Measurements from ENCODE around the gene ANKDD1B. TPM values are rescaled to one million over a fixed set of nuclear protein-coding genes. Genes with fewer than 3 reads are reported as not detected.
"Not testable (repeated sequence)": the region's sequence is repeated elsewhere in the genome, so short reads cannot be mapped to it uniquely, and the experiment has no call there.

Gene ANKDD1B
- total and polyA plus RNA-seq, 12 donors = 0.04 to 0.37 (median 0.21) TPM; not detected in 6

- TF ChIP-seq CTCF (IDR thresholded peaks at IDR 0.05) = no peak
- DNase-seq (no peak), ATAC-seq (no peak)
- Histone ChIP-seq H3K4me3 (no peak overlapping the region), H3K27me3 (no peaks in the 10 kb centered on the region), H3K9me3 (peaks cover 0 to 24% (median 4%) of the 10 kb centered on the region in 11 donors), H3K36me3 (peaks cover 0 to 19% (median 0%) of the 10 kb centered on the region in 9 donors), H3K4me1 (peaks cover 9 to 50% (median 30%) of the 10 kb centered on the region in 9 donors), H3K27ac (peak overlapping the region in 2 of 10 donors; percentile 68 to 69)
- intact Hi-C loops (cut with DNase I) = loop anchor here in 4 of 10 donors (5.0 to 10.0 kb wide), 2 partner anchors 53 to 56 kb away; partner anchors contain the start of genes CERT1 (in 4 of the 4) and POLK (in 4 of the 4)
- WGBS, 2 donors = 86 to 92% methylated on average over 2 of the region's 2 CpGs
Observed at GRCh38 chr5:75568202-75568601, 43.1 kb upstream of the ANKDD1B start.

GRCh38 chr5:75571547-75571946, 39.7 kb upstream of the ANKDD1B start:
- no peaks in the 10 kb centered on the region for H3K9me3 ChIP-seq
- DNase-seq = no peak

GRCh38 chr5:75574791-75575190, 36.5 kb upstream of the ANKDD1B start:
- ATAC-seq (peak in 3 of 8 donors; percentile 23 to 34 (median 30)), DNase-seq (no peak)
- H3K4me3 ChIP-seq = no peak overlapping the region
- WGBS, 2 donors = 58 to 64% methylated on average over 3 of the region's 3 CpGs
- H3K9me3 ChIP-seq = no peaks in the 10 kb centered on the region
- no peaks in the 10 kb centered on the region for H3K27me3 ChIP-seq
- H3K27ac ChIP-seq = peak overlapping the region in 4 of 10 donors; percentile 0 to 46 (median 16)
- peaks cover 0 to 48% (median 0%) of the 10 kb centered on the region in 9 donors for H3K36me3 ChIP-seq
- intact Hi-C loops (cut with DNase I) = no loop called here
- peaks cover 0 to 47% (median 17%) of the 10 kb centered on the region in 9 donors for H3K4me1 ChIP-seq
- no peak for TF ChIP-seq CTCF (IDR thresholded peaks at IDR 0.05)

More at GRCh38 chr5:75571547-75571946, 39.7 kb upstream of the ANKDD1B start:
- Histone ChIP-seq H3K36me3 (peaks cover 0 to 29% (median 0%) of the 10 kb centered on the region in 9 donors), H3K27me3 (no peaks in the 10 kb centered on the region), H3K4me1 (peaks cover 5 to 64% (median 37%) of the 10 kb centered on the region in 9 donors), H3K27ac (peak overlapping the region in 1 of 10 donors; percentile 8), H3K4me3 (no peak overlapping the region)
- WGBS, 2 donors = 57 to 64% methylated on average over 2 of the region's 2 CpGs
- intact Hi-C loops (cut with DNase I) = no loop called here
- TF ChIP-seq CTCF (IDR thresholded peaks at IDR 0.05) = no peak
- ATAC-seq = no peak

GRCh38 chr5:75578280-75578679, 33.0 kb upstream of the ANKDD1B start:
- H3K27me3 ChIP-seq; H3K27ac ChIP-seq; H3K9me3 ChIP-seq; ATAC-seq; H3K4me3 ChIP-seq; intact Hi-C loops (cut with DNase I); DNase-seq: not testable (repeated sequence)
- 95 to 96% methylated on average over 8 of the region's 8 CpGs for WGBS, 2 donors
- H3K36me3 ChIP-seq = peaks cover 0 to 74% (median 9%) of the 10 kb centered on the region in 9 donors
- H3K4me1 ChIP-seq = peaks cover 0 to 35% (median 17%) of the 10 kb centered on the region in 9 donors

GRCh38 chr5:75584641-75585040, 26.6 kb upstream of the ANKDD1B start:
- Histone ChIP-seq H3K4me1 (peaks cover 0 to 7% (median 0%) of the 10 kb centered on the region in 9 donors), H3K4me3 (no peak overlapping the region), H3K27me3 (no peaks in the 10 kb centered on the region), H3K9me3 (no peaks in the 10 kb centered on the region), H3K27ac (no peak overlapping the region), H3K36me3 (peaks cover 0 to 86% (median 16%) of the 10 kb centered on the region in 9 donors)
- TF ChIP-seq CTCF (IDR thresholded peaks at IDR 0.05) = peak in 4 of 9 donors; percentile 11 to 34 (median 28)
- no peak for DNase-seq
- WGBS, 2 donors = 96 to 97% methylated on average over 2 of the region's 2 CpGs
- intact Hi-C loops (cut with DNase I) = no loop called here
- no peak for ATAC-seq
